Panc1 (cell line): ENCODE measurements around the gene NOL9. TPM values are rescaled to one million over a fixed set of nuclear protein-coding genes. Genes with fewer than 3 reads are reported as not detected.

ENCODE experiments used
- ATAC-seq: fragments of 200-7000 bp; cut with Tn5 transposase; 2 replicates; pipeline ENCODE4 v1.9.1; 2020; ENCODE audit warnings: mild to moderate bottlenecking, moderate library complexity
- BruUV-seq: library from RNA; stranded (reverse); fragments of 400-500 nt; replicated peaks from 2 replicates; lab custom pipeline; 2021; lab: Mats Ljungman, UMichigan
- CTCF ChIA-PET: fragments of 300-600 bp; sonication (Branson Sonifier 250); formaldehyde crosslinking; loops from one replicate; lab custom pipeline; 2022; ENCODE audit warnings: antibody characterized with exemption; lab: Charles Lee
- POLR2A ChIA-PET: fragments of 300-600 bp; sonication (Branson Sonifier 250); formaldehyde crosslinking; loops from one replicate; lab custom pipeline; 2022; ENCODE audit warnings: antibody characterized with exemption; lab: Charles Lee
- DNase-seq: peaks from one replicate; pipeline ENCODE4 v3.0.0-alpha.2; 2010; ENCODE audit warnings: low read depth, low spot score
- H3K27ac ChIP-seq: 2 replicates; pipeline ENCODE4 v1.5.1; 2011; ENCODE audit warnings: mild to moderate bottlenecking, low read length, inconsistent platforms
- H3K27me3 ChIP-seq: fragments of 200-500 bp; sonication (Bioruptor generic); 2 replicates; pipeline ENCODE4 v1.6.0; 2014; ENCODE audit warnings: low read length, inconsistent platforms; ENCODE audit not compliant: control insufficient read depth, insufficient read depth
- H3K36me3 ChIP-seq: fragments of 200-500 bp; sonication (Bioruptor generic); 2 replicates; pipeline ENCODE4 v1.5.1; 2014; ENCODE audit warnings: inconsistent platforms, mild to moderate bottlenecking, low read length, moderate library complexity; ENCODE audit not compliant: control insufficient read depth, insufficient read depth
- H3K4me1 ChIP-seq: 2 replicates; pipeline ENCODE4 v1.5.1; 2011; ENCODE audit warnings: inconsistent platforms, mild to moderate bottlenecking, low read length, moderate library complexity; ENCODE audit not compliant: control insufficient read depth, insufficient read depth
- H3K4me3 ChIP-seq, 2 experiments: 2 replicates each; pipeline ENCODE4 v1.5.1; 2011 to 2012; ENCODE audit warnings: low read depth in 2 of 2, low read length in 2 of 2, mild to moderate bottlenecking in 2 of 2, inconsistent platforms in 1 of 2, moderate library complexity in 1 of 2
- H3K9me3 ChIP-seq: fragments of 200-500 bp; sonication (Bioruptor generic); 2 replicates; pipeline ENCODE4 v1.5.1; 2014; ENCODE audit warnings: low read depth, mild to moderate bottlenecking, inconsistent platforms, low read length, moderate library complexity; ENCODE audit not compliant: control insufficient read depth, insufficient read depth
- CTCF ChIP-seq: fragments of 450-650 bp; IDR thresholded peaks from 2 replicates; pipeline ENCODE4 v1.5.1; 2017; ENCODE audit warnings: mild to moderate bottlenecking
- POLR2AphosphoS5 ChIP-seq: IDR thresholded peaks from 2 replicates; pipeline ENCODE4 v1.6.1; 2012; ENCODE audit warnings: mild to moderate bottlenecking, low read depth, low read length, moderate library complexity
- REST ChIP-seq, 2 experiments: IDR thresholded peaks; 2 replicates each; pipeline ENCODE4 v1.6.1; 2011 to 2012; ENCODE audit warnings: low read depth in 2 of 2, control low read depth in 1 of 2, low read length in 1 of 2, mild to moderate bottlenecking in 1 of 2, moderate library complexity in 1 of 2; ENCODE audit not compliant: insufficient read depth in 1 of 2
- SIN3A ChIP-seq: IDR thresholded peaks from 2 replicates; pipeline ENCODE4 v1.6.1; 2012; ENCODE audit warnings: low read depth, mild to moderate bottlenecking, low read length, moderate library complexity, borderline replicate concordance; ENCODE audit not compliant: insufficient read depth
- TCF7L2 ChIP-seq: IDR thresholded peaks from 2 replicates; pipeline ENCODE4 v1.6.1; 2011; ENCODE audit warnings: mild to moderate bottlenecking, low read depth, low read length, inconsistent platforms
- in situ Hi-C: cut with HindIII; loops from 2 replicates; pipeline ENCODE4 v1.10.0; 2016; ENCODE audit warnings: low sequenced_read_pairs, low pct_unique_long_range_greater_than_20kb
- intact Hi-C: fragments of 100-400 bp; cut with micrococcal nuclease; formaldehyde crosslinking; loops from one replicate; pipeline ENCODE4 v1.10.0; 2022; ENCODE audit not compliant: unreplicated experiment
- total RNA-seq: library from RNA; stranded (reverse); gene quantifications from one replicate; pipeline ENCODE4 v1.2.1, GENCODE V29; 2021; ENCODE audit not compliant: unreplicated experiment

NOL9 gene
- total RNA-seq, 1 experiment from 2014 or later: 46.4 TPM

DNA sequence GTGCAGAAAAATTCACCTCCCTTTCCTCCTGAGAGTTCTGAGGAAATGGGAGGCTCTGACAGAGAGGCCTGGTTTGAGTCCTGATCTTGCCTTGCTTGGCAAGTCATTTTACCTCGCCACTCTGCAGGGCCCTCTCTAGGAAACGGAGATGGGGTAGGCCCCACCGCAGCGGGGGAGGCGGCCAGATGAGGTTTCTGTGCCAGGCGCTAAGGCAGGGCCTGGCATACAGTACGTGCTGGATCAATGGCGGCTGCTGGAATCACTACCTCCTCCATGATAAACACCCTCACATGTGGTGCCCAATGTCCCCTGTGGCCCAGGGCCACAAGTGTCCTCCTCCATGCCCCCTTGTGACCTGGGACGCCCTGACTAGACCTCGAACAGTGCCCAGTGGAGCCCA, 62.3 kb downstream of the NOL9 start:
- ChIA-PET CTCF (interaction anchor here (0.5 to 0.7 kb wide), 3 partner anchors 11 to 32 kb away, joined by 3 to 5 read pairs (median 4); no protein-coding TSS in a partner anchor), POLR2A (no interaction called here)
- in situ Hi-C loops: no loop called here
- no peak for ATAC-seq
- Histone ChIP-seq H3K27me3 (no peaks in the 10 kb centered on the region), H3K27ac (peak overlapping the region; percentile 10; the same call in 1 of the 2 replicates), H3K4me1 (peaks cover 28% of the 10 kb centered on the region), H3K36me3 (no peaks in the 10 kb centered on the region; the same call in 1 of the 2 replicates), H3K4me3 (peak overlapping the region in 1 of 2 experiments; percentile 98; a peak in 2 of 4 replicates), H3K9me3 (no peaks in the 10 kb centered on the region)
- intact Hi-C loops: no loop called here
- no peak for DNase-seq
- TF ChIP-seq SIN3A (no peak), TCF7L2 (no peak), CTCF (no peak), POLR2AphosphoS5 (no peak), REST (IDR thresholded peaks at IDR 0.05; ENCODE audit: insufficient read depth in 1 of 2, low read depth in 2 of 2, low read length in 1 of 2) (no peak)
- no TSS peak for BruUV-seq

DNA sequence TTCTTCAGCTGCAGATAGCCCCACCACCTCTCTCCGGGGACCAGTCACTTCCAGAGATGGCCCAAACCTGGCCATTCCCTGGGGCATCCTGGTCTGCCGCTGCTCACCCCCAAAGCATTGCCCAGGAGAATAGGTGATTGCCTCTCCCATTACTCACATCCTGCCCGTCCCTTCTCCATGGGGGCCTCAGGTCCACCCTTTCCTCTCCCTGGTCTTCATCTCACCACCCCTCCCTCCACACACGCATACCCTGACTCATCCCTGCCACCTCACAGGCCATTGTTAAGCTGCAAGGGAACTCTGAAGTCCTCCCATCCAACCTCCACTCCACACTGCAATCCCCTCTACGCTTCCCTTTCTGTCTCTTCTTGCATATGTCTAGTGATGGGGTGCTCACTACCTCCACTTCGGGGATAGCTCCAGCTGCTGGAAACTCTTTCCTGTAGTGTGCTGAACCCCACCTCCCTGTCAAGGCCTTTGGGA, 62.8 kb downstream of the NOL9 start, which contains the start of gene PLEKHG5:
TSS of gene PLEKHG5 (minus strand) at position 188 of the 483 bp plus-strand sequence. CDS start 14,096 bp downstream, outside the sequence.
- ATAC-seq (peak; percentile 46), DNase-seq (no peak)
- in situ Hi-C loops: no loop called here
- BruUV-seq: no TSS peak
- Histone ChIP-seq H3K4me3 (peak within 1 kb of the TSS; percentile 85 to 98), H3K27ac (peak within 1 kb of the TSS; percentile 78), H3K36me3 (no peaks in the 10 kb centered on the region; the same call in 1 of the 2 replicates), H3K4me1 (peaks cover 30% of the 10 kb centered on the region), H3K9me3 (no peaks in the 10 kb centered on the region), H3K27me3 (no peaks in the 10 kb centered on the region)
- TF ChIP-seq CTCF (no peak), SIN3A (no peak), POLR2AphosphoS5 (no peak), REST (IDR thresholded peaks at IDR 0.05; ENCODE audit: insufficient read depth in 1 of 2, low read depth in 2 of 2, low read length in 1 of 2) (no peak), TCF7L2 (no peak)
- ChIA-PET POLR2A (no interaction called here), CTCF (interaction anchor here (0.6 to 0.7 kb wide), 2 partner anchors 13 to 31 kb away, joined by 3 to 5 read pairs; no protein-coding TSS in a partner anchor)
- intact Hi-C loops: no loop called here
